ENCODE data around the gene SCAPER. TPM values are rescaled to one million over a fixed set of nuclear protein-coding genes. Genes with fewer than 3 reads are reported as not detected.

Gene SCAPER
- total RNA-seq, 4 donors from 2014 or later: 29.9 to 86.6 (median 45.6) TPM

GRCh38 chr15:76637166-76637565 is 268.0 kb downstream of the SCAPER start:
- Histone ChIP-seq H3K4me1 (no peaks in the 10 kb centered on the region), H3K27me3 (no peaks in the 10 kb centered on the region), H3K27ac (no peak overlapping the region), H3K4me3 (no peak overlapping the region), H3K9me3 (no peaks in the 10 kb centered on the region), H3K36me3 (no peaks in the 10 kb centered on the region)
- TF ChIP-seq CTCF (IDR thresholded peaks at IDR 0.05) (no peak), POLR2A (IDR thresholded peaks at IDR 0.05) (no peak)
- DNase-seq: no peak

- H3K4me1 ChIP-seq: no peaks in the 10 kb centered on the region
- H3K9me3 ChIP-seq: no peaks in the 10 kb centered on the region
- TF ChIP-seq POLR2A (IDR thresholded peaks at IDR 0.05) (no peak), CTCF (IDR thresholded peaks at IDR 0.05) (no peak)
- H3K27me3 ChIP-seq: no peaks in the 10 kb centered on the region
- DNase-seq: no peak
- H3K36me3 ChIP-seq: no peaks in the 10 kb centered on the region
- no peak overlapping the region for H3K27ac ChIP-seq
- no peak overlapping the region for H3K4me3 ChIP-seq
Measured at GRCh38 chr15:76636059-76636458, 269.1 kb downstream of the SCAPER start.

- no peak for DNase-seq
- Histone ChIP-seq H3K4me1 (no peaks in the 10 kb centered on the region), H3K9me3 (no peaks in the 10 kb centered on the region), H3K27ac (no peak overlapping the region), H3K4me3 (no peak overlapping the region), H3K36me3 (no peaks in the 10 kb centered on the region), H3K27me3 (no peaks in the 10 kb centered on the region)
- no peak for TF ChIP-seq POLR2A (IDR thresholded peaks at IDR 0.05)
- no peak for TF ChIP-seq CTCF (IDR thresholded peaks at IDR 0.05)
Measured at GRCh38 chr15:76626611-76627010, 278.5 kb downstream of the SCAPER start.

- no peak overlapping the region for H3K4me3 ChIP-seq
- no peaks in the 10 kb centered on the region for H3K27me3 ChIP-seq
- no peaks in the 10 kb centered on the region for H3K4me1 ChIP-seq
- TF ChIP-seq CTCF (IDR thresholded peaks at IDR 0.05) (no peak), POLR2A (IDR thresholded peaks at IDR 0.05) (no peak)
- H3K36me3 ChIP-seq: no peaks in the 10 kb centered on the region
- no peaks in the 10 kb centered on the region for H3K9me3 ChIP-seq
- no peak for DNase-seq
- H3K27ac ChIP-seq: no peak overlapping the region
Measured at GRCh38 chr15:76625267-76625666, 279.9 kb downstream of the SCAPER start.

GRCh38 chr15:76614725-76615124 is 290.4 kb downstream of the SCAPER start:
- no peaks in the 10 kb centered on the region for H3K36me3 ChIP-seq
- no peaks in the 10 kb centered on the region for H3K4me1 ChIP-seq
- no peak overlapping the region for H3K27ac ChIP-seq
- no peaks in the 10 kb centered on the region for H3K27me3 ChIP-seq
- H3K9me3 ChIP-seq: no peaks in the 10 kb centered on the region
- no peak overlapping the region for H3K4me3 ChIP-seq
- no peak for TF ChIP-seq CTCF (IDR thresholded peaks at IDR 0.05)
- no peak for TF ChIP-seq POLR2A (IDR thresholded peaks at IDR 0.05)
- DNase-seq: no peak

Measured in Peyer's patch (tissue), 4 donors.